Subcutaneous adipose tissue (tissue), 4 donors: ENCODE results near the gene TRMT112. TPM values are rescaled to one million over a fixed set of nuclear protein-coding genes. Genes with fewer than 3 reads are reported as not detected.

ENCODE experiments used
- CTCF ChIP-seq: fragments of 450-650 bp; IDR thresholded peaks from one replicate; pipeline ENCODE4 v1.5.1; 2016; ENCODE audit warnings: low read depth, mild to moderate bottlenecking, control low read depth, antibody characterized with exemption, moderate library complexity
- total RNA-seq, 4 donors: library from RNA; depleted of rRNA; stranded (reverse); fragments of >200 nt; gene quantifications; one replicate each; pipeline ENCODE4 v1.1.0, GENCODE V29; 2016

The TRMT112 gene
- total RNA-seq, 4 donors from 2014 or later: 225 to 266 (median 241) TPM

- no peak for TF ChIP-seq CTCF
Observed at GRCh38 chr11:64359712-64360445, 42.5 kb upstream of the TRMT112 start.

GRCh38 chr11:64358907-64359711, 41.8 kb upstream of the TRMT112 start, which contains the start of gene RPS6KA4:
RPS6KA4 (plus strand) TSS chr11:64359162; CDS start chr11:64359236, 74 bp downstream.
- no peak for TF ChIP-seq CTCF

- TF ChIP-seq CTCF: no peak
Observed at GRCh38 chr11:64358536-64358906, 41.2 kb upstream of the TRMT112 start.

- TF ChIP-seq CTCF: no peak
Observed at GRCh38 chr11:64357904-64358535, 40.7 kb upstream of the TRMT112 start.

- TF ChIP-seq CTCF: no peak
Observed at GRCh38 chr11:64357446-64357845, 40.1 kb upstream of the TRMT112 start.

- no peak for TF ChIP-seq CTCF
Observed at GRCh38 chr11:64356498-64357411, 39.4 kb upstream of the TRMT112 start.
